Posterior vena cava (tissue), 2 donors: Measurements from ENCODE around the gene TBX4. TPM values are rescaled to one million over a fixed set of nuclear protein-coding genes. Genes with fewer than 3 reads are reported as not detected.
A peak's percentile ranks its signal among the peaks of the same experiment; 100 is the strongest.

ENCODE experiments used
- DNase-seq: peaks from one replicate; pipeline ENCODE4 v3.0.0-alpha.2; 2020; ENCODE audit warnings: low spot score
- intact Hi-C, 2 donors: fragments of 100-400 bp; cut with DNase I; formaldehyde crosslinking; loops; one replicate each; pipeline versions ENCODE4 v1.14.1 to v1.14.2; 2022 to 2023
- total RNA-seq, 2 donors: library from RNA; stranded (reverse); fragmentation: NEBNext Ultra II Directional; extraction: Animal tissue kit (Norgen Biotek cat#: 25700); gene quantifications; one replicate each; pipeline ENCODE4 v1.2.1, GENCODE V29; 2021
- donor health status: DM: yes; HTN: yes; CAD: no.
- donor health status: DM: yes; HTN: yes; CAD: no.

The TBX4 gene
- total RNA-seq, 2 donors from 2014 or later, result 0.24 TPM; not detected in 1

GRCh38 chr17:61459939-61460718 is 7.9 kb downstream of the TBX4 start:
- intact Hi-C loops, result loop anchor here in 1 of 2 donors (10.0 kb wide), 1 partner anchor 85 kb away; no protein-coding TSS in a partner anchor
- no peak for DNase-seq

DNA sequence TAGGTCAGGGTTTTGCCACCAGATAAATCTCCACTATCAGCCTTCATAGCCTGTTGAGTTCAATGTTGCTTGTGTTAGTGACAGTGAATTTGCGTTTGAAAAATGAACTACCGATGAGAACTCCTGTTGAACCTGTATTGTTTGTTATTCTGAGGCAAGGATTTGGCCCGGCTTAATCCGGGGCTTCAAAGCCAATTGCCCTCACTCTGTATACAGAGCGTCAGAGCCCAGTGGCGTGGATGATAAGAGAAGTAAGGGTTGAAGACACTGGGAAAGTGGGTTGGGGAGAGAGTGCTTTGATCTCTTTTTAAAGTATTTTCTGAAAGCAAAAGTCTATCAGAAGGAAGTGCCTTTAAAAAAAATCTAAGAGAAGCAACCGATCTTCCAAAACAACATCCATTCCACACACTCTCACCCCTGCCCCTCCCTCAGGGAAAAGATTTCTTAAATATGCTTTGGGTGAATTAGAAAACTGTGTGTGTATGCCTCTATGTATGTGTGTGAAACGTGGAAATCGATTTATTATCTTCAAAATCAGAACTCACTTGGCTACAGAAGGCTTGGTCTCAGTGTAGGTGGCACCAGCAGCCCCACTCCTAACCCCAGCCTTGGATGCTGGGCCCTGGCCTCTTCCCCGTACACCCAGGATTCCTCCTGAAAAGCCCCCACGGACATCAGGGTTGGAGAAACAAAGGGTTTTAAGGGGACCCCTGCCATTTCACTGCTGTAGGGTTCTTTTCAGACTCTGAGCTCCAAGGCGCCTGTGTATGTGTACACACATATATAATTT is 8.8 kb downstream of the TBX4 start:
- no peak for DNase-seq
- intact Hi-C loops, result loop anchor here in 1 of 2 donors (1.0 kb wide), 1 partner anchor 44 kb away; no protein-coding TSS in a partner anchor

GRCh38 chr17:61461586-61461966 is 9.4 kb downstream of the TBX4 start:
- DNase-seq, result no peak
- intact Hi-C loops, result loop anchor here in 1 of 2 donors (1.0 kb wide), 1 partner anchor 44 kb away; no protein-coding TSS in a partner anchor

GRCh38 chr17:61461967-61462718 is 9.9 kb downstream of the TBX4 start:
- no peak for DNase-seq
- intact Hi-C loops, result loop anchor here in 1 of 2 donors (1.0 kb wide), 1 partner anchor 45 kb away; no protein-coding TSS in a partner anchor

DNA sequence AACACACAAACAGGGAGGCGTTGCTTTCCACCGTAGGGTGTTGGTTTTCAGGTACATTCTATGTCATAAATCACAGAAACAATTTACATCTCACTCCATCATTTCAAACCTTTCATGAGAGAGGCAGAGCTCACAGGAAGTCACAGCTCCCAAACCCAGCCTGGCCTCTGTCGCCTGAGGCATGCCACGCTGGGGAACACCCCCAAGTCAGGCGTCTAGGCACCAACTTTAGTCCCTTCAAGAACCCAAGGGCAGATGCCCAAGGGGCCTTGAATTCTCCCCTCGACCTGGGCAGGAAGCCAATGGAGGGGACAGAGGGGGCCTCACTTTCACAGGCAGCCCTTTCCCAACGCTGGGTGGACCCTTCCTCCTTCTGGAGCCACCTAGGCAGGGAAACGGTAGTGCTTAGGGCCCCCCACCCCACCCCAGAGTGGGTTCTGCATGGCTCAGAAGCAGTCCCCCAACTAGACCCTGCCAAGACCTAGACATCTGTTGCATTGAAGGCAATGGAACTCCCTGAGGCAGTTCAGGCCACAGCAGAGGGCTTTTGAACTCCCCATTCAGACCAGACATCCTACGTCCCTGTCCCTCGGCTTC is 10.6 kb downstream of the TBX4 start:
- intact Hi-C loops, result no loop called here
- no peak for DNase-seq

DNA sequence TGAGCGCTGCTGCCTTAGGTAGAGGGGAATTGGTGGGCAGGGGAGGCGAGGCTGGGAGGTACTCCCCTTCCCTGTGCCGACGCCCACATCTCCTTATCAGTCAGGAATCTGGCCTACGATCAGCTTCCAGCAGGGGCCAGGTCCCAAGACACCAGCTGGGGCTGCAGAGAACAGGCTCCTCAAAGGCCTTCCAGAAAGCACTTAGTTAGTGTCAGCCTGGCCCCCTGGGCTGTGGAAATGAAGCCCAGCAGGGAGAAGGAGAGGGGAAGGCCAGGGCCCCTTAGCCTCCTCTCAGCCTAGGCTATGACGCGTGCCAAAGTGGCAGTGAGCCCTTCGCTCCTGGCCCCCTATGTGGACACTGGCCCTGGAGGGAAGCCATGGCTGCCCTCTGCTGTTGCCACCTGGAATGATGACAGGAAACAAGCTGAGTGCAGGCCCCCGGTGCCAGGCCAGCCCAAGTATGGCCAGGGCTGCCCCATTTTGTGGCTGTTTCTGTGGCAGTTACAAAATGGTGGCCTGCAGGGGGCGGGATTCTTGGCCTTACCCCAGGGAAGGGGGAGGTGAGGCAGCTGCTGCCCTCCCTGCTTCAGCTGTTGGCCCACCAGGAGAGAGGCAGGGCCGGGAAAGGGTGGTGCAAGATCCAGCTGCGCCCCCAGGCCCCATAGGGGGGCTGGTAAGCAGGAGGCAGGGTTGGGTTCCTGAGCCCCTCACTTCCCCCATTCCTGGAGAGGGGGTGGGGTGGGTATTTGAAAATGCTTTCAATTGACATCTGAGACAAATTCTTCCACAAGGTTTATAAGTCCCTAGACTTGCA is 11.3 kb downstream of the TBX4 start:
- intact Hi-C loops, result no loop called here
- no peak for DNase-seq

- DNase-seq, result no peak
- intact Hi-C loops, result no loop called here
These were observed 12.1 kb downstream of the TBX4 start for GRCh38 chr17:61464130-61464842.

GRCh38 chr17:61464843-61465180 is 12.6 kb downstream of the TBX4 start:
- DNase-seq, result no peak
- intact Hi-C loops, result no loop called here

GRCh38 chr17:61465550-61466237 is 13.5 kb downstream of the TBX4 start:
- DNase-seq, result peak; percentile 72
- intact Hi-C loops, result no loop called here

DNA sequence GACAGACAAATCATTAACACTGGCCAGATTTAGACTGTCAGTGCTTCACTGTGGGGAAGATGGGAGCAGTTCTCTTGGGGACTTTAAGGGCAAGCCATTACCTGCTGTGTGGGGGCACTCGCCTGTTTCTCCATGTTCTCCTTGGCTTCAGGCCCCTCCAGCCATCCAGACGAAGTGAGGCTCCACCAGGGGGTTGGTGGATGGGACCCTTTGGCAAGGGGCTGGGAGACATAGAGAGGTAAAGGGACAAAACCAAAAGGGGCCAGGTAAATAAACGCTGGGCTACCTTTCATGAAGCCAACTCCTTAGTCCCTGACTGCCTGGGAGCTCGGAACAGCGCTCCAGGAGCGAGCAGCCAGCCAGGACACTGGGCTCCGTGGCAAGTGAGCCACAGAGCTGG is 14.0 kb downstream of the TBX4 start:
- intact Hi-C loops, result no loop called here
- DNase-seq, result peak; percentile 37

DNA sequence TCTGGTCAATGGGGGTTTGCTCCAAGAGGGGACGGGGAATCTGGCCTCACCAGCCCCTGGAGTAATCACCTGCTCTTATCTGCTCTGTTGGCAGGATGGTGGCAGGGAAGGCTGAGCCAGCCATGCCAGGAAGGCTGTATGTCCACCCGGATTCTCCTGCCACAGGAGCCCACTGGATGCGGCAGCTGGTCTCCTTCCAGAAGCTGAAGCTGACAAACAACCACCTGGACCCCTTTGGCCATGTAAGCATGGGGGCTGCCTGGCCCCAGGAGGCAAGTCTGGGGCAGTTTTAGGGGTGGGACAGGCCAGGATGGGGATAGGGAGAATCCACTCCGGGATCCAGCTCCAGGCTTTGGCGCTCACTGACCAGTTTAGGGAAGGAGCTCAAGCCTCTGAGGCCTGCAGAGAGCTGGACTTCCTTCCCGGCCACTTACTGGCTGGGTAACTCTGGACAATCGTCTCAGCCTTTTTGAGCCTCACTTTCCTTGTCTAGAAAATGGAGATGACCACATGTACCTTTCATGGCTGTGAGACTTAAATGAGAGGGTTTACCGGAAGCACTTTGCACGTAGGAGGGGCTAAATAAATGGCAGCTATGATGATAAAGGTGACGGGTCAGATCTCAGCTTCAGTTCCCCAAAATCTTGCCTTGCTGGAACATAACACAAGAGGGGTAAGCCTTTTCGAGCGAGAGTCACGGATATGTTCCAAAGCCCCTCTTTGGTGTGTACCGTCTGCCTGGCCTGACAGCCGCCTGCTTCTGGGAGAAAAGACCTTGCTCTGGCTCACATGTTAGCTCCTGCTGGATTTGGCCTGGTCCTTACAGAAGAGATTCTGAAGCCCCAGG is 15.4 kb downstream of the TBX4 start:
- peak; percentile 58 for DNase-seq
- intact Hi-C loops, result no loop called here

- intact Hi-C loops, result no loop called here
- DNase-seq, result no peak
These were observed 16.2 kb downstream of the TBX4 start for GRCh38 chr17:61468263-61468907.

GRCh38 chr17:61469474-61469873 is 17.3 kb downstream of the TBX4 start:
- intact Hi-C loops, result no loop called here
- DNase-seq, result peak; percentile 67

- peak; percentile 61 for DNase-seq
- intact Hi-C loops, result no loop called here
These were observed 17.7 kb downstream of the TBX4 start for GRCh38 chr17:61469949-61470348.

DNA sequence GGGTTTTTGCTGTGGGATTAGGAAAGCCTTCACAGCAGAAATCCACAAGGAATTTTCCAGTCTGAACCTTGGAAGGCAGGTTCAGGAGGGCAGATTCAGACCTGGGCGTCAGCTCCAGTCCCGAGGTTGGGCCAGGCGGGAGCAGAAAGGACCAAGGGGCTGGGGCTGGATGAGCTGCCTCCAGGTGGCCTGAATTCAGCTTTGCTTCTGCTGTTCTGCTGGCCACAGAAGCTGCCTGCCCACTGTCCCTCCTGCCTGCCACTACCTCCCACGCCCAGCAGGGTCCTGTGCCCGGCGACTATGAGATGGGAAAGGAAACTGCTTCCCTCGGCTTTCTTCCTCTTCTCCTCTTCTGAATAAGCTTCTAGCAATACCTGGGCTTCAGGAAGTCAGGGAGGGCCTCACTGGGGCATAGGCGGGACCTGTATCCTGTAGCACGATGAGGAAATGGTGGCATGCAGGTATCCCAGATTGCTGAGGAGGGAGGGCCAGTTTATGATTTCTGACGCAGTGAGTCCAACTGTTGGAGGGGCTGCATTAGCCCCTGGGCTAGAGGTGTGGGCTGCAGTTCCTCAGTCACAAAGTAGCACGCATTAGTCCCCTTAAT is 18.4 kb downstream of the TBX4 start:
- peak; percentile 66 for DNase-seq
- intact Hi-C loops, result no loop called here
